PC-3 (cell line): ENCODE measurements around the gene KCTD8. TPM values are rescaled to one million over a fixed set of nuclear protein-coding genes. Genes with fewer than 3 reads are reported as not detected.

ENCODE experiments used
- ATAC-seq: fragments of 200-7000 bp; cut with Tn5 transposase; 2 replicates; pipeline ENCODE4 v1.9.1; 2020; ENCODE audit warnings: mild to moderate bottlenecking, moderate library complexity
- BruUV-seq: library from RNA; stranded (reverse); fragments of 400-500 nt; replicated peaks from 2 replicates; lab custom pipeline; 2021; lab: Mats Ljungman, UMichigan
- CTCF ChIA-PET: fragments of 300-600 bp; sonication (Branson Sonifier 250); formaldehyde crosslinking; loops from one replicate; lab custom pipeline; 2022; ENCODE audit warnings: antibody characterized with exemption; lab: Charles Lee
- POLR2A ChIA-PET: fragments of 300-600 bp; sonication (Branson Sonifier 250); formaldehyde crosslinking; loops from one replicate; lab custom pipeline; 2022; ENCODE audit warnings: antibody characterized with exemption; ENCODE audit not compliant: unreplicated experiment; lab: Charles Lee
- DNase-seq: peaks from one replicate; pipeline ENCODE4 v3.0.0-alpha.2; 2015
- H2AFZ ChIP-seq: fragments of 300-600 bp; sonication (generic); 2 replicates; pipeline ENCODE4 v1.6.0; 2016; ENCODE audit warnings: antibody characterized with exemption, low read length
- H3F3A ChIP-seq: fragments of 300-600 bp; sonication (generic); one replicate; pipeline ENCODE4 v1.6.0; 2017; ENCODE audit warnings: antibody characterized with exemption, low read length, control low read depth, mild to moderate bottlenecking; ENCODE audit not compliant: unreplicated experiment
- H3K27ac ChIP-seq: fragments of 300-600 bp; sonication (generic); 2 replicates; pipeline ENCODE4 v1.5.1; 2016; ENCODE audit warnings: mild to moderate bottlenecking, low read length
- H3K27me3 ChIP-seq: fragments of 300-600 bp; sonication (generic); 2 replicates; pipeline ENCODE4 v1.6.1; 2016; ENCODE audit warnings: low read length, mixed read lengths
- H3K36me3 ChIP-seq: fragments of 300-600 bp; sonication (generic); 2 replicates; pipeline ENCODE4 v1.6.1; 2016; ENCODE audit warnings: low read depth, mixed run types, low read length, mixed read lengths
- H3K4me1 ChIP-seq: fragments of 300-600 bp; sonication (generic); 2 replicates; pipeline ENCODE4 v1.5.1; 2016; ENCODE audit warnings: low read length; ENCODE audit not compliant: insufficient read depth
- H3K4me2 ChIP-seq: fragments of 300-600 bp; sonication (generic); 2 replicates; pipeline ENCODE4 v1.6.0; 2016; ENCODE audit warnings: low read length
- H3K4me3 ChIP-seq: fragments of 300-600 bp; sonication (generic); 2 replicates; pipeline ENCODE4 v1.5.1; 2016; ENCODE audit warnings: mild to moderate bottlenecking, low read length, mixed read lengths
- H3K79me2 ChIP-seq: fragments of 300-600 bp; sonication (generic); 2 replicates; pipeline ENCODE4 v1.6.1; 2017; ENCODE audit warnings: low read length, mixed read lengths
- H3K9ac ChIP-seq: fragments of 300-600 bp; sonication (generic); 2 replicates; pipeline ENCODE4 v1.6.0; 2016; ENCODE audit warnings: mild to moderate bottlenecking, low read length
- H3K9me2 ChIP-seq: fragments of 300-600 bp; sonication (generic); replicated peaks from 2 replicates; pipeline ENCODE4 v1.6.1; 2016; ENCODE audit warnings: mixed run types, low read length, mixed read lengths
- H3K9me3 ChIP-seq: fragments of 300-600 bp; sonication (generic); 2 replicates; pipeline ENCODE4 v1.6.1; 2016; ENCODE audit warnings: low read length, mixed read lengths
- H4K20me1 ChIP-seq: fragments of 300-600 bp; sonication (generic); 2 replicates; pipeline ENCODE4 v1.6.1; 2016; ENCODE audit warnings: low read length, mixed read lengths
- CTCF ChIP-seq: fragments of 300-600 bp; sonication (generic); conservative IDR thresholded peaks from 2 replicates; pipeline ENCODE4 v1.5.1; 2017; ENCODE audit warnings: antibody characterized with exemption, low read depth, mild to moderate bottlenecking, low read length
- EZH2 ChIP-seq: fragments of 300-600 bp; sonication (generic); IDR thresholded peaks from one replicate; pipeline ENCODE4 v1.6.1; 2017; ENCODE audit warnings: antibody characterized with exemption, mild to moderate bottlenecking, low read length; ENCODE audit not compliant: unreplicated experiment
- EZH2phosphoT487 ChIP-seq: fragments of 300-600 bp; sonication (generic); IDR thresholded peaks from 2 replicates; pipeline ENCODE4 v1.6.1; 2018; ENCODE audit warnings: mild to moderate bottlenecking, antibody characterized with exemption, low read length, borderline replicate concordance
- intact Hi-C: fragments of 100-400 bp; cut with micrococcal nuclease; formaldehyde crosslinking; loops from 2 replicates; pipeline ENCODE4 v1.9.0; 2023
- total RNA-seq: library from RNA; depleted of rRNA; stranded (reverse); fragments of >200 nt; gene quantifications from 2 replicates; pipeline ENCODE4 v1.2.3, GENCODE V29; 2014

Gene KCTD8
- total RNA-seq, 1 experiment from 2014 or later: not detected

- H3K79me2 ChIP-seq: no peaks in the 10 kb centered on the region
- intact Hi-C loops: loop anchor here (5.0 to 10.0 kb wide), 3 partner anchors 223 to 1025 kb away; no protein-coding TSS in a partner anchor
- no peak overlapping the region for H2AFZ ChIP-seq
- H3K4me1 ChIP-seq: peaks cover 25% of the 10 kb centered on the region
- no peaks in the 10 kb centered on the region for H4K20me1 ChIP-seq
- BruUV-seq: no TSS peak
- H3K27me3 ChIP-seq: no peaks in the 10 kb centered on the region
- H3K4me3 ChIP-seq: no peak overlapping the region
- H3F3A ChIP-seq: no peaks in the 10 kb centered on the region
- POLR2A ChIA-PET: no interaction called here
- no peak overlapping the region for H3K9ac ChIP-seq
- CTCF ChIA-PET: no interaction called here
- TF ChIP-seq EZH2 (no peak), CTCF (no peak), EZH2phosphoT487 (no peak)
- peak overlapping the region; percentile 48 for H3K4me2 ChIP-seq
- no peaks in the 10 kb centered on the region for H3K36me3 ChIP-seq
- DNase-seq (peak; percentile 84), ATAC-seq (peak; percentile 80)
- H3K27ac ChIP-seq: no peak overlapping the region
- H3K9me3 ChIP-seq: no peaks in the 10 kb centered on the region
- H3K9me2 ChIP-seq: no peaks in the 10 kb centered on the region
Observed at GRCh38 chr4:44157611-44158277, 290.9 kb downstream of the KCTD8 start.

- POLR2A ChIA-PET: no interaction called here
- Histone ChIP-seq H3K36me3 (no peaks in the 10 kb centered on the region), H3K9me3 (no peaks in the 10 kb centered on the region), H3K27me3 (no peaks in the 10 kb centered on the region), H3K79me2 (no peaks in the 10 kb centered on the region), H3K4me1 (peaks cover 50% of the 10 kb centered on the region), H4K20me1 (no peaks in the 10 kb centered on the region), H2AFZ (peak overlapping the region; percentile 45; the same call in 1 of the 2 replicates), H3K4me3 (peak overlapping the region; percentile 13; the same call in 1 of the 2 replicates), H3K9ac (0 out of 2 replicates have a peak overlapping the region, but pooled peaks have one; percentile 8), H3F3A (peaks cover 13% of the 10 kb centered on the region), H3K4me2 (peak overlapping the region; percentile 78), H3K9me2 (no peaks in the 10 kb centered on the region), H3K27ac (peak overlapping the region; percentile 82)
- peak; percentile 87 for DNase-seq
- CTCF ChIA-PET: no interaction called here
- TF ChIP-seq EZH2phosphoT487: no peak
- no TSS peak for BruUV-seq
- peak; percentile 93 for ATAC-seq
- intact Hi-C loops: loop anchor here (2.0 to 10.0 kb wide), 4 partner anchors 215 to 367 kb away; no protein-coding TSS in a partner anchor
Observed at GRCh38 chr4:44150091-44150576, 298.5 kb downstream of the KCTD8 start.

GRCh38 chr4:44149282-44149681 lies 299.3 kb downstream of the KCTD8 start:
- no peaks in the 10 kb centered on the region for H3K27me3 ChIP-seq
- no peak overlapping the region for H2AFZ ChIP-seq
- intact Hi-C loops: no loop called here
- peaks cover 50% of the 10 kb centered on the region for H3K4me1 ChIP-seq
- H3K9ac ChIP-seq: no peak overlapping the region
- H3K4me3 ChIP-seq: 0 out of 2 replicates have a peak overlapping the region, but pooled peaks have one; percentile 32
- CTCF ChIA-PET: no interaction called here
- no peaks in the 10 kb centered on the region for H4K20me1 ChIP-seq
- no peaks in the 10 kb centered on the region for H3K36me3 ChIP-seq
- H3K9me3 ChIP-seq: no peaks in the 10 kb centered on the region
- TF ChIP-seq EZH2: no peak
- TF ChIP-seq EZH2phosphoT487: no peak
- TF ChIP-seq CTCF: no peak
- no peak for ATAC-seq
- peak overlapping the region; percentile 78 for H3K4me2 ChIP-seq
- H3F3A ChIP-seq: peaks cover 13% of the 10 kb centered on the region
- H3K27ac ChIP-seq: peak overlapping the region; percentile 82; the same call in 1 of the 2 replicates
- no peak for DNase-seq
- no peaks in the 10 kb centered on the region for H3K9me2 ChIP-seq
- BruUV-seq: no TSS peak
- POLR2A ChIA-PET: no interaction called here
- no peaks in the 10 kb centered on the region for H3K79me2 ChIP-seq
